HG03342 (cell line): Measurements from ENCODE around the gene LETM1.

Experiments
- ATAC-seq: cut with Tn5 transposase; IDR thresholded peaks from one replicate; pipeline ENCODE4 v1.9.1; 2021; ENCODE audit warnings: mild to moderate bottlenecking, moderate library complexity; ENCODE audit not compliant: unreplicated experiment

LETM1 gene

GRCh38 chr4:1783015-1783414, 72.9 kb downstream of the LETM1 start:
- no peak for ATAC-seq

GRCh38 chr4:1780435-1780834, 75.5 kb downstream of the LETM1 start:
- ATAC-seq = no peak

GRCh38 chr4:1779588-1780382, 76.2 kb downstream of the LETM1 start:
- no peak for ATAC-seq

- no peak for ATAC-seq
These were observed 77.1 kb downstream of the LETM1 start for GRCh38 chr4:1778642-1779392.

- ATAC-seq = no peak
These were observed 77.9 kb downstream of the LETM1 start for GRCh38 chr4:1777822-1778641.

GRCh38 chr4:1776521-1777161, 79.3 kb downstream of the LETM1 start:
- no peak for ATAC-seq

GRCh38 chr4:1775731-1776500, 80.0 kb downstream of the LETM1 start:
- no peak for ATAC-seq

- no peak for ATAC-seq
These were observed 82.2 kb downstream of the LETM1 start for GRCh38 chr4:1773754-1774153.

- ATAC-seq = no peak
These were observed 83.0 kb downstream of the LETM1 start for GRCh38 chr4:1772853-1773538.

GRCh38 chr4:1771555-1772305, 84.2 kb downstream of the LETM1 start:
- no peak for ATAC-seq

GRCh38 chr4:1770791-1771231, 85.1 kb downstream of the LETM1 start:
- no peak for ATAC-seq

- ATAC-seq = no peak
These were observed 85.7 kb downstream of the LETM1 start for GRCh38 chr4:1770245-1770644.

GRCh38 chr4:1769692-1770091, 86.3 kb downstream of the LETM1 start:
- ATAC-seq = no peak

- ATAC-seq = no peak
These were observed 87.5 kb downstream of the LETM1 start for GRCh38 chr4:1768367-1769034.

GRCh38 chr4:1767770-1768366, 88.1 kb downstream of the LETM1 start:
- no peak for ATAC-seq

GRCh38 chr4:1767061-1767769, 88.7 kb downstream of the LETM1 start:
- ATAC-seq = no peak
